ENCODE measurements around the gene AKT3. TPM values are rescaled to one million over a fixed set of nuclear protein-coding genes. Genes with fewer than 3 reads are reported as not detected.

Gene AKT3
- total RNA-seq, 6 donors from 2014 or later = 23.0 to 51.2 (median 46.8) TPM

GRCh38 chr1:243731974-243732625, 117.9 kb downstream of the AKT3 start:
- no peaks in the 10 kb centered on the region for H3K27me3 ChIP-seq
- H3K9me3 ChIP-seq = no peaks in the 10 kb centered on the region
- H3K4me3 ChIP-seq = no peak overlapping the region
- H3K4me1 ChIP-seq = peaks cover 6 to 27% (median 11%) of the 10 kb centered on the region in 4 donors
- TF ChIP-seq EP300 (IDR thresholded peaks at IDR 0.05) (no peak), POLR2AphosphoS5 (IDR thresholded peaks at IDR 0.05) (no peak), POLR2A (IDR thresholded peaks at IDR 0.05) (no peak)
- TF ChIP-seq, protein P1, sequence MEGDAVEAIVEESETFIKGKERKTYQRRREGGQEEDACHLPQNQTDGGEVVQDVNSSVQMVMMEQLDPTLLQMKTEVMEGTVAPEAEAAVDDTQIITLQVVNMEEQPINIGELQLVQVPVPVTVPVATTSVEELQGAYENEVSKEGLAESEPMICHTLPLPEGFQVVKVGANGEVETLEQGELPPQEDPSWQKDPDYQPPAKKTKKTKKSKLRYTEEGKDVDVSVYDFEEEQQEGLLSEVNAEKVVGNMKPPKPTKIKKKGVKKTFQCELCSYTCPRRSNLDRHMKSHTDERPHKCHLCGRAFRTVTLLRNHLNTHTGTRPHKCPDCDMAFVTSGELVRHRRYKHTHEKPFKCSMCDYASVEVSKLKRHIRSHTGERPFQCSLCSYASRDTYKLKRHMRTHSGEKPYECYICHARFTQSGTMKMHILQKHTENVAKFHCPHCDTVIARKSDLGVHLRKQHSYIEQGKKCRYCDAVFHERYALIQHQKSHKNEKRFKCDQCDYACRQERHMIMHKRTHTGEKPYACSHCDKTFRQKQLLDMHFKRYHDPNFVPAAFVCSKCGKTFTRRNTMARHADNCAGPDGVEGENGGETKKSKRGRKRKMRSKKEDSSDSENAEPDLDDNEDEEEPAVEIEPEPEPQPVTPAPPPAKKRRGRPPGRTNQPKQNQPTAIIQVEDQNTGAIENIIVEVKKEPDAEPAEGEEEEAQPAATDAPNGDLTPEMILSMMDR (IDR thresholded peaks at IDR 0.05) = no peak
- no peaks in the 10 kb centered on the region for H3K36me3 ChIP-seq
- ATAC-seq (ENCODE audit: low FRiP score in 2 of 2) (peak in 1 of 2 donors; percentile 37), DNase-seq (no peak)
- H3K27ac ChIP-seq = peak overlapping the region; percentile 11 to 77 (median 51)
- WGBS, 2 donors = 62 to 70% methylated on average over 5 of the region's 5 CpGs

GRCh38 chr1:243731301-243731891, 118.6 kb downstream of the AKT3 start:
- Histone ChIP-seq H3K36me3 (no peaks in the 10 kb centered on the region), H3K4me1 (peaks cover 6 to 32% (median 10%) of the 10 kb centered on the region in 4 donors), H3K27ac (peak overlapping the region; percentile 11 to 77 (median 64)), H3K27me3 (no peaks in the 10 kb centered on the region), H3K4me3 (no peak overlapping the region), H3K9me3 (no peaks in the 10 kb centered on the region)
- WGBS, 2 donors = 30 to 64% methylated on average over 3 of the region's 3 CpGs
- ATAC-seq (ENCODE audit: low FRiP score in 2 of 2) = peak; percentile 77 to 90
- TF ChIP-seq POLR2AphosphoS5 (IDR thresholded peaks at IDR 0.05) (no peak), EP300 (IDR thresholded peaks at IDR 0.05) (no peak), POLR2A (IDR thresholded peaks at IDR 0.05) (no peak)
- TF ChIP-seq, protein P1 (IDR thresholded peaks at IDR 0.05) = no peak
- DNase-seq = peak in 1 of 2 donors; percentile 62

GRCh38 chr1:243730487-243731150, 119.4 kb downstream of the AKT3 start:
- TF ChIP-seq, protein P1 (IDR thresholded peaks at IDR 0.05) = no peak
- TF ChIP-seq EP300 (IDR thresholded peaks at IDR 0.05) = no peak
- TF ChIP-seq POLR2AphosphoS5 (IDR thresholded peaks at IDR 0.05) = no peak
- no peak for TF ChIP-seq POLR2A (IDR thresholded peaks at IDR 0.05)
- no peaks in the 10 kb centered on the region for H3K27me3 ChIP-seq
- H3K36me3 ChIP-seq = no peaks in the 10 kb centered on the region
- H3K4me1 ChIP-seq = peaks cover 6 to 32% (median 10%) of the 10 kb centered on the region in 4 donors
- H3K9me3 ChIP-seq = no peaks in the 10 kb centered on the region
- 74 to 93% methylated on average over 20 to 21 of the region's 23 CpGs for WGBS, 2 donors
- H3K4me3 ChIP-seq = no peak overlapping the region
- peak overlapping the region; percentile 60 to 77 (median 72) for H3K27ac ChIP-seq
- DNase-seq = peak; percentile 43 to 84
- ATAC-seq (ENCODE audit: low FRiP score in 2 of 2) = no peak

- Histone ChIP-seq H3K9me3 (no peaks in the 10 kb centered on the region), H3K4me3 (no peak overlapping the region), H3K27me3 (no peaks in the 10 kb centered on the region), H3K27ac (peak overlapping the region; percentile 60 to 77 (median 72)), H3K36me3 (no peaks in the 10 kb centered on the region), H3K4me1 (peaks cover 6 to 32% (median 11%) of the 10 kb centered on the region in 4 donors)
- WGBS, 2 donors = 97 to 100% methylated on average over 3 of the region's 3 CpGs
- TF ChIP-seq POLR2AphosphoS5 (IDR thresholded peaks at IDR 0.05) = no peak
- TF ChIP-seq, protein P1 (IDR thresholded peaks at IDR 0.05) = no peak
- no peak for TF ChIP-seq POLR2A (IDR thresholded peaks at IDR 0.05)
- TF ChIP-seq EP300 (IDR thresholded peaks at IDR 0.05) = no peak
- ATAC-seq (ENCODE audit: low FRiP score in 2 of 2) (peak in 1 of 2 donors; percentile 26), DNase-seq (no peak)
These were observed 120.1 kb downstream of the AKT3 start for GRCh38 chr1:243729956-243730355.

Data from upper lobe of left lung (tissue), 6 donors.